Skeletal muscle cell (primary cell): Measurements from ENCODE around the gene ZNF593OS.

Source experiments
- DNase-seq: peaks from one replicate; pipeline ENCODE4 v3.0.0-alpha.2; 2010; ENCODE audit warnings: low read depth
- H3K4me3 ChIP-seq: 2 replicates; pipeline ENCODE4 v1.5.1; 2011; ENCODE audit warnings: low read depth, mild to moderate bottlenecking, control low read depth, low read length, moderate library complexity

The ZNF593OS gene

GRCh38 chr1:26187882-26188281 is 16.2 kb upstream of the ZNF593OS start:
- no peak for DNase-seq

GRCh38 chr1:26184883-26185282 is 13.3 kb upstream of the ZNF593OS start:
- DNase-seq, result no peak
- no peak overlapping the region for H3K4me3 ChIP-seq

More at GRCh38 chr1:26187882-26188281, 16.2 kb upstream of the ZNF593OS start:
- H3K4me3 ChIP-seq, result no peak overlapping the region

DNA sequence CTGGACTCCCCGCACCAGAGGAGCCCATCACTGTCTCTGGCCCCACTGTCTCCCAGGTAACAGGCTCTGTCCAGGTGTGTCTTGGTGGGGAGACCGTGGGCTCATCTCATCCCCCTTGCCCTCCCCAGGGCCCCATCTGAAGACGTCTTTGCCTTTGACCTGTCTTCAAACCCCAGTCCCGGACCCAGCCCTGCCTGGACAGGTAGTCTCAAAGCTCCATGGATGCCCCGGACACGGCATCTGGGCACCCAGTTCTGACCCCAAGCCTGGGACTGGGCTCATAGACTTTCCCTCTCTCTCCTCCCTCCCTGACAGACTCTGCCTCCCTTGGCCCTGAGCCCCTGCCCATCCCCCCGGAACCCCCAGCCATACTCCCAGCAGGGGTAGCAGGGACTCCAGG is 12.5 kb upstream of the ZNF593OS start:
- DNase-seq, result no peak
- no peak overlapping the region for H3K4me3 ChIP-seq

GRCh38 chr1:26182383-26182696 is 10.7 kb upstream of the ZNF593OS start:
- DNase-seq, result no peak

GRCh38 chr1:26181586-26182382 is 10.2 kb upstream of the ZNF593OS start:
- no peak overlapping the region for H3K4me3 ChIP-seq
- DNase-seq, result no peak

More at GRCh38 chr1:26182383-26182696, 10.7 kb upstream of the ZNF593OS start:
- H3K4me3 ChIP-seq, result no peak overlapping the region

DNA sequence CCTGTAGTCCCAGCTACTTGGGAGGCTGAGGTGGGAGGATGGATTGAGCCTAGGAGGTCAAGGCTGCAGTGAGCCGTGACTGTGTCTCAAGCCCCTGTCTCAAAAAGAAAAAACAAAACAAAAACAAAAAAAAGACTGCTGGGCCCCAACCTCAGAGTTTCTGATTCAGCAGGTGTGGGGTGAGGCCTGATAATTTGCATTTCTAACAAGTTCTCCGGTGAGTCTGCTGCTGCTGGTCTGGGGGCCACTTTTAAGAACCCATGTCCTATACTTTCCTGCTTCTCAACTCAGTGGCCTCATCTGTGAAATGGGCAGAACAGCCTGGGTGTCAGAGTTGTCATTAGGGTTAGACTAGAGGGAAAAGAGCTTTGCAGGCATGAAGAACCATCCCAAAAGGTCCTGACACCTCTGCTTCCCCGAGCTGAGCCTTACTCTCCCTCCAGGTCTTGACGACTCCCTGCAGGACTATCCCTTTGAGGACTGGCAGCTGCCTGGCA is 8.4 kb upstream of the ZNF593OS start:
- no peak overlapping the region for H3K4me3 ChIP-seq
- no peak for DNase-seq

DNA sequence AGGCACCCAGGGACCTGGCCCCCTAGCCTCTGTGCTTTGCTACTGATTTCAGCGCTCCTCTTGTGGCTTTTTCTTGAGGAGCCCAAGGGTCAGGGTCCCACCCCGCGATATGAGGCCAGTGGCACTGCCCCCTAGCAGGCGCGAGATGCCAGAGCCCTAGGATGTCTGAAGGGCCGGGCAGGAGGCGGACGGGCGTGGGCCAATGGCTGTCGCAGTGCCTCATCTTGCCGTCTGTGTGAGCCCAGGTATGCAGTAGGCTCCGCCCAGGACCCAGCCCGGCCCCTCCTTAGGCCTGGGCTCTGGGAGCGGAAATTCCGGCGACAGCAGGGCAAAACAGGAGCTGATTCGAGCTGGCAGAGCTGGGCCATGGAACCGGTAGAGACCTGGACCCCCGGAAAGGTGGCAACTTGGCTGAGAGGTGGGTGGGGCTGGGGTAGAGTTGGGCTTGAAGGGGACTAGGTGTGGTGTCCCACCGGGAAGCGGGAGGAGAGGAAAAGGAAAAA is 5.6 kb upstream of the ZNF593OS start, which contains the start of gene CNKSR1:
Gene CNKSR1 (plus strand): TSS at position 310 of the 503 bp plus-strand sequence. CDS start 57 bp downstream, at position 367.
- H3K4me3 ChIP-seq, result no peak within 1 kb of the TSS
- no peak for DNase-seq

DNA sequence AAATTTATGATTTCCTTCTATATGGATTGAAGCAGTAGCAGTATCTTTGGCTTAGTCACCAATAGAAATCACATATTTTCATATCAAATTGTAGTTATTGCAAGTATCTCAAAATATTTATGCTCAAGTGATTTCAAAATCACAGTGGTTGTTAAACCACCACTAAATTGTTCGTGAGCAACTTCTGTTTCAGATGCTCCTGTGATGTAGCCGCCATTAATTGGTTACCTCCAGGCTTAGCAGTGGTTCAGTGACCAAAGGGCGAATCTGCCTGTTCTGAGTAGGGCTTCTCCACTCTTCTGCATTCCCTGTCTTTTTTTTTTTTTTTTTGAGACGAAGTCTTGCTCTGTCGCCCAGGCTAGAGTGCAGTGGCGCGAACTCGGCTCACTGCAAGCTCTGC is 3.7 kb upstream of the ZNF593OS start:
- DNase-seq, result no peak
- H3K4me3 ChIP-seq, result no peak overlapping the region

- peak overlapping the region; percentile 88 for H3K4me3 ChIP-seq
- DNase-seq, result no peak
These were observed 1.2 kb downstream of the ZNF593OS start for GRCh38 chr1:26170472-26170821.

- H3K4me3 ChIP-seq, result peak within 1 kb of the TSS; percentile 88
- peak; percentile 54 for DNase-seq
These were observed 1.8 kb downstream of the ZNF593OS start, which contains the start of gene ZNF593 for GRCh38 chr1:26169669-26170471. ZNF593 (plus strand) TSS chr1:26169908; CDS start chr1:26169984, 76 bp downstream.

GRCh38 chr1:26169198-26169554 is 2.5 kb downstream of the ZNF593OS start:
- peak overlapping the region; percentile 88 for H3K4me3 ChIP-seq
- DNase-seq, result no peak

DNA sequence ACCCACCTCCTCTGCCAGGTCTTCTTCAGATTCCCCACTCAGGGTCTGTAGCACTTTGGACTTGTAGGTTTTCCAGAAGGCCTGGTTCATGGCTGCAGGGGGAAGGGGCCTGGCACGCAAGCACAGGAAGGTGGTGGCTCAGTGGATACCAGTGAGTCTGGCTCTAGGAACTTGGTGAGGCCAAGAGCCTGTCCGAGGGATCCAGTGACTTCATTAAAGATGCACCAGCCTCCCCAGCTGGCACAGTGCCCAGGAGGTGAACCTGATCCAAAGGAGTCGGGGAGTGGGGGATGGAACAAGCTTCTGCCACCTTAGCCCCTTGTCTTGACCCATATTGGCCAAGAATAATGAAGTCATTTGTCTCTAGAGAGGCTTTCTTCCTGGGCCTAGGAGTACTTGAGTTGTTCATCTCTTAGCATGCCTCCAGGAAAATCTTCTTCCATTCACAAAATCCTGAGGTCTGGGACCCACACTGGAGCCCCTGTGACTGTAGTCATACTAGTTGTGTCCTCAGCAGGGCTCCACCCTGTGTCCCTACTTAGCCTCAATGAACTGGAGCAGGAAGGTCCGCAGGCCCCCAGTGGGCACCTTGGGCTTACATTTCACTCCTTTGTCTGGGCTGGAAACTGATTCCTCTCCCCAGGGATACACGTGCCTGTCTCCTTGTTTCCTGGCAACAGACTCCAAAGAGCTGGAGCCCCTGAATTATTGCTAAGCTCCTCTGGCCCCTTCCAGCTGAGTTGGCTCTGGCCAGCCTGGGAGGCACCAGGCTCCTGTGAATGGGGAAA is 3.0 kb downstream of the ZNF593OS start, which contains the start of gene C1orf232:
Gene C1orf232 (minus strand): TSS at position 554 of the 788 bp plus-strand sequence. CDS start 464 bp downstream, at position 90.
- peak within 1 kb of the TSS; percentile 88 for H3K4me3 ChIP-seq
- DNase-seq, result no peak

GRCh38 chr1:26166719-26167281 is 4.8 kb downstream of the ZNF593OS start:
- no peak overlapping the region for H3K4me3 ChIP-seq
- no peak for DNase-seq

- no peak overlapping the region for H3K4me3 ChIP-seq
- DNase-seq, result no peak
These were observed 6.5 kb downstream of the ZNF593OS start for GRCh38 chr1:26164861-26165842.

DNA sequence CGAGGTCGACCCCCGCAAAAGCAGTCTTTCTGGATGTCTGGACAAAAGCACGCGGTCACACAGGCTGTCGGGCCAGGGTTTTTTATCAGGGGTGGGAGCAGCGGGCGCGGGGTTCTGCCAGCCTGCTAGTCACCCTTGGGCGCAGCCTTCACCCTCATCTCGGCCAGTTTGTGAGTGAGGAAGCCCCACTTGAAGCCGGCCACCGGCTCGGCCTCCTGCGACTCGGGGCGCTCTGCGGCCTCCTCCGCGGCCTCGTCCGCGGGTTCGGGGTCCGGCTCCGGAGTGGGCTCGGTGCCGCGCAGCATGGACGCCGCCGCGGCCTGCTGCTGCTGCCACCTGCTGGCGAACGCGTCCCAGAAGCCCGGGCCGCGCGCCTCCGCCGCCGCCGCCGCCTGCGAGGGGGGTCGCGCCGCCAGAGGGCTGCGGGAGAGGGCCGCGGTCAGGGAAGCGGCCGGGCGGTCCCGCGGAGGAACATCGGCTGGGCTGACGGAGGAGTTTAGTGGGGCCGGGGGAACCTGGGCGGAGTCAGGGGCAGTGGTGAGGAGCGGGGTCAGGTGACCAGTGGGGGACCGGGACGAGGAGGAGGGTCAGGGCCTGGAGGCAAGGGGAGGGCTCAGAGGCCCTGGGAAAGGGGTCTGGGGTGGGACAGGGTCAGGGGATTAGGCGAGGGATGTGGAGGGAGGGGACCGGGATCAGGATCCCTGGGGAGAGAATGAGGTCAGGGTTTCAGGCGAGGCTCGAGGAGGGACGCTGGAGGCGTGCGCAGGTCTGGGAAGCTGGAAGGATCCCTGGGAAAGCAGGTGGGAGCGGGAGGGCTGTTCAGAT is 7.4 kb downstream of the ZNF593OS start:
- no peak for DNase-seq
- H3K4me3 ChIP-seq, result peak overlapping the region; percentile 36

DNA sequence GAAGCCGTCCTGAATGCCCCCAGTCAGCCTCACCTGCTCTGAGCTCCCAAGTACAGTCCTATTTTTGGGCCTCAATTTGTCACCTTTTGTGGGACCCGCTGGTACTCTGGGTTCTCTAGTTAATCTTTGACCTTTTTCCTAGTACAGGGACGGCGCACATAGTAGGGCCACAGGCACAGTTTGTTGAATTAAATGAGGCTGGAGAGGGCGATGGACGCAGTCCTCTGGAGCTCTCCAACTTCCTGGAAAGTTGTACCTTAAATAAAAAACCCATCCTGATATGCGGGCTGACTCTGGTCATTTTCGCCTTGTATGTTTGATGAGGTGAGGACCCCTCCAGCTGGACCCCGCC is 8.0 kb downstream of the ZNF593OS start:
- no peak for DNase-seq
- peak overlapping the region; percentile 36 for H3K4me3 ChIP-seq

- H3K4me3 ChIP-seq, result peak overlapping the region; percentile 46
- DNase-seq, result no peak
These were observed 9.4 kb downstream of the ZNF593OS start for GRCh38 chr1:26162220-26162709.
